GM12892 (cell line): ENCODE results near the gene TBX3.

Experiments
- POLR2A ChIP-seq: IDR thresholded peaks from 2 replicates; pipeline ENCODE4 v1.6.1; 2011; ENCODE audit warnings: low read depth, low read length, control low read depth
- POLR2AphosphoS5 ChIP-seq: IDR thresholded peaks from 2 replicates; pipeline ENCODE4 v1.6.1; 2011; ENCODE audit warnings: low read depth, low read length, control low read depth
- TAF1 ChIP-seq: IDR thresholded peaks from 2 replicates; pipeline ENCODE4 v1.6.1; 2011; ENCODE audit warnings: low read depth, mild to moderate bottlenecking, control low read depth, low read length, borderline replicate concordance

- TF ChIP-seq POLR2A: no peak
- no peak for TF ChIP-seq TAF1
- TF ChIP-seq POLR2AphosphoS5: no peak
Observed at GRCh38 chr12:114680604-114681069, 3.3 kb downstream of the TBX3 start.
